ENCODE measurements around the gene TMC7. TPM values are rescaled to one million over a fixed set of nuclear protein-coding genes. Genes with fewer than 3 reads are reported as not detected.

Gene TMC7
- 1.9 TPM for total RNA-seq

DNA sequence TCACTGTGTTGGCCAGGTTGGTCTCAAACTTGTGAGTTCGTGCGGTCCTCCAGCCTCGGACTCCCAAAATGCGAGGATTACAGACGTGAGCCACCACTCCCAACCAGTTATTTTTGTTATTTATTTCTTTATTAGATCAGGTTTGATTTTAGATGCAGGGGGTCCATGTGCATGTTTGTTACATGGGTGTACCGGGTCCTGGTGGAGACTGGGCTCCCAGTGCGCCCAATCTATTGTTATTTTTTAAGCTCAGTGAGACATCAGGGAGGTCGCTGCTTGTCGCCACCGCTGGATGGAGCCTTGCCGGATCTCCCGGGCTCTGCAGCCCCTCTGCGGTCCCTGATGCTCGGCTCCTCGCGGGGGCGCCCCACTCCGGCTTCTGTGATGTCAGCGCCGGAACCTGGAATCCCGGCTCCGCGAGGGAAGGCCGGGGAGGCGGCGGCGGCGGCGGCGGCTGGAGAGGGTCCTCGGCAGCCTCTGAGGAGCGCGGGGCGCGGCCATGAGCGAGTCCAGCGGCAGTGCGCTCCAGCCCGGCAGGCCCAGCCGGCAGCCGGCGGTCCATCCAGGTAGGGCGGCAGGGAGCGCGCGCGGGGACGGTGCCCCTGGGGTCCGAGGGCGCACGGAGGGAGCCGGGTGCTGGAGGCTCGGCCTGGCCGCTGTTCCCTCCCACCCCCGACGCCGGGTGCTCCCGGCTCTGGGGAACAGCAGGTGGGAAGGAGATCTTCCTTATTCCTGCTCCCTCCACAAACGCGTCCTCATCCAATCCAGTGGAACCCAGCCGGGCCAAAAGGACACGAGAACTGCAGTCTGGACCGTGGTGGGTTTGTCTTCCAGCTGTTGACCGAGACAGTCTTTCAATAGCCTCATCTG, at the start of gene TMC7:
Gene TMC7 (plus strand): TSS at position 370 of the 870 bp plus-strand sequence. CDS start 130 bp downstream, at position 500.

DNA sequence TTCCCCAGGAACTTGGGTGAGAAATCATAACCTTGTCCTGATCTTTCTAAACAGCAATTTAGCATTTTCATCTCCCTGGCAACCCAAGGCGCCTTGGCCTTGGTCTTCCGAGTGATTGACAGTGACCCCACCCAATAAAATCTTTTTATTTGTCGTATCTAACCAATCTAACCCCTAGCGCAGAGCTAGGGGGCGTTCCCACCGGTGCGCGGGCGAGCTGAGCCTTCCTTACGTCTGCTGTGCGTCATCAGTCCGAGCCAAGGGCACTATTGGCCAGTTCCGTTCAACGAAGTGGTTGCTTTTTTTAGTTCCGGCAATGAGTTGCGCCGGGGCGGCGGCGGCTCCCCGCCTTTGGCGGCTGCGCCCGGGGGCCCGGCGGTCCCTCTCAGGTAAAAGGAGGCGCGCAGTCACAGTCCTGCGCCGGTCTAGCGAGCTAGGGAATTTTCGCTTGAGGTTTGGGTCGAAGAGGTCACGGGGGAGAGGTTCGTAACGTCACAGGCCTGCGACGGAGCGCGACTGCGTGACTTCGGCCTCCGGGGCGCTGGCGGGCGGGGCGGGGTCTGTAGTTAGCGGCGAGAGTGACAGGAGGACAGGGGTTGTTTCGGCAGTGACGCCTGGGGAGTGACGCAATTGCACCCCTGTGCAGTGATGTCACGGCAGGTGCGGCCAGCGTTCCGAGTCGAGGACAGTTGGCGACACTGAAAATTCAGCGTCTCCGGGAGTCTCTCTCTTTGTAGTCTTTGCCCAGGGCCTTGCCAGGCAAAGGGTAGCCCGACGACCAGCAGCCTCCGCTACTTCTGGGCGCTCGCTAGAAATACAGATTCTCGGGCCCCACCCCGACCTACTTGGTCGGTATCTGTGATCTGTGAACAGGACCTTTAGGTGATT, 83.9 kb downstream of the TMC7 start, which contains the start of gene COQ7:
Gene COQ7 (plus strand): TSS at position 266 of the 888 bp plus-strand sequence. CDS start 51 bp downstream, at position 317.

Small RNAs within 50 kb of the gene (small RNA-seq; reads per million reads assigned to genes)
- gene RNU6-1340P (ENCODE audit: low replicate concordance), result not detected

Other genes starting within 250 kb of the TMC7 start
- 1,868 TPM for gene RPS15A, start 193.6 kb upstream of the TMC7 start, total RNA-seq
- 178 TPM for gene ARL6IP1, start 182.4 kb upstream of the TMC7 start, total RNA-seq
- gene SMG1, start 57.5 kb upstream of the TMC7 start, total RNA-seq, result 84.3 TPM
- gene COQ7, start 83.7 kb downstream of the TMC7 start, total RNA-seq, result 35.2 TPM
- 37.5 TPM for gene ITPRIPL2, start 130.0 kb downstream of the TMC7 start, total RNA-seq
- gene SYT17, start 184.3 kb downstream of the TMC7 start, total RNA-seq, result 7.3 TPM

Data from metanephros (tissue), 2 donors.